NCI-H524 (cell line): ENCODE measurements around the gene PUM2.
"Not testable (repeated sequence)": the region's sequence is repeated elsewhere in the genome, so short reads cannot be mapped to it uniquely, and the experiment has no call there.

ENCODE experiments used
- DNase-seq, 2 experiments: peaks; one replicate each; lab custom pipeline; 2025; lab: John Stamatoyannopoulos, UW

PUM2 gene

GRCh38 chr2:20350753-20351554, at the start of gene PUM2:
Gene PUM2 (minus strand): TSS chr2:20350844. CDS start chr2:20327360, 23,484 bp downstream.
- peak; percentile 96 to 98 for DNase-seq

DNA sequence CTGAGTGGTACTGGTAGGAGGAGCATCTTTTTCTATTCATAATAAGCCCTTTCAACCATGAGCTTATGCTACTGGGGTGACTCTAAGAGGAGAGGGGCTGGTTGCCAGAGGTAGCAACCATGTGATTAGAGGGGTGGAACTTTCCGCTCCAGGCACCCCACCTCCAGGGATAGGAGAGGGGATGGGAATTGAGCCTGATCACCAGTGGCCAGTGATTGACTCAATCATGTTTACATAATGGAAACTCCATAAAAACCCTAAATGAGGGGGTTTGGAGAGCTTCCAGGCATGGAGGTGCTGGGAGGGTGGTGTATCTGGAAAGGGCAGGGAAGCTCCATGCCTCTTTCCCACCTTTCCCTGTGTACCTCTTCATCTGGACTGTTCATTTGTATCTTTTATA, 49.7 kb upstream of the PUM2 start:
- DNase-seq = no peak

GRCh38 chr2:20398956-20399567, 48.4 kb upstream of the PUM2 start:
- no peak for DNase-seq

GRCh38 chr2:20397811-20398447, 47.3 kb upstream of the PUM2 start:
- no peak for DNase-seq

GRCh38 chr2:20396356-20397000, 45.8 kb upstream of the PUM2 start:
- DNase-seq = no peak

GRCh38 chr2:20393986-20394385, 43.3 kb upstream of the PUM2 start:
- DNase-seq = no peak

GRCh38 chr2:20391951-20392699, 41.5 kb upstream of the PUM2 start:
- no peak for DNase-seq

GRCh38 chr2:20390524-20391123, 40.0 kb upstream of the PUM2 start:
- no peak for DNase-seq

DNA sequence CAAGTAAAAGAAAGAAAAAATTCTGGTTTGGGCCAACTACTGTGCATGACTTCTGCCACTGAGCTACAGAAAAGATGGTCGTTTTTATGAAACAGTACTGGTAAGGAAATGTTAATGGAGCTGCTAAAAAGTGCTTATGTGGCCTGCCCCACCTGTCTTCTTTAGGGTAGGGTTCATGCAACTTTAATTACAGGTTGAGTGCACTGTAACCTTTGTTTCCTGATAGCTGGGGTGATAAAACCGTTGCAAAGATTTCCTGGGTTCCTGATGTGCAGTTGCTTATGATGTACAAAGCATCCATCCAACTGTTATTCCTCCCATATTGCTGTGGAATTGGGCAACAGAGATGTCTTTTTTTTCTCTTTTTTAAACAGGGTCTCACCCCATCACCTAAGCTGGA, 34.3 kb upstream of the PUM2 start:
- no peak for DNase-seq

GRCh38 chr2:20382965-20383810, 32.5 kb upstream of the PUM2 start:
- DNase-seq = no peak

- peak; percentile 6 to 48 for DNase-seq
Measured at GRCh38 chr2:20381457-20381856, 30.8 kb upstream of the PUM2 start.

- DNase-seq = peak; percentile 75 to 92
Measured at GRCh38 chr2:20378891-20379519, 28.4 kb upstream of the PUM2 start.

GRCh38 chr2:20378341-20378740, 27.7 kb upstream of the PUM2 start:
- DNase-seq = no peak

DNA sequence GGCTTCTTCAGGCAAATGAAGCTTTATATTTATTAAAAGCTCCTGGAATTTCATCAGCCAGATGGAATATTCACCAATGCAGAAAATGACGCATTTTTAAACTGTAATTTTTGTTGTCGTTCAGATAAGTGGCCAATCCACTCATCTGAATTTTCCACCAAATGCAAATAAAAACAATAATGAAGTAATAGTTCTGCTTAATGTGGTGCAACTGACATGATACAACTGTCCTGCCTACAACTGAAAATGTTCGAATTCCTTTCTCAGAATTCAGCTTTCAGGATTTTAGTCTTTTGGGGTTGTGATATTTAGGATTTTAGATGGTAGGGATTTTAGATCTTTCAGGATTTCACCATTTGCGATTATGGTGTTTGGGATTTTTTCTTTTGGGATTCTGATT, 27.1 kb upstream of the PUM2 start:
- DNase-seq = no peak

- not testable (repeated sequence) for DNase-seq
Measured at GRCh38 chr2:20374982-20375381, 24.3 kb upstream of the PUM2 start.

GRCh38 chr2:20372896-20373640, 22.4 kb upstream of the PUM2 start:
- no peak for DNase-seq

DNA sequence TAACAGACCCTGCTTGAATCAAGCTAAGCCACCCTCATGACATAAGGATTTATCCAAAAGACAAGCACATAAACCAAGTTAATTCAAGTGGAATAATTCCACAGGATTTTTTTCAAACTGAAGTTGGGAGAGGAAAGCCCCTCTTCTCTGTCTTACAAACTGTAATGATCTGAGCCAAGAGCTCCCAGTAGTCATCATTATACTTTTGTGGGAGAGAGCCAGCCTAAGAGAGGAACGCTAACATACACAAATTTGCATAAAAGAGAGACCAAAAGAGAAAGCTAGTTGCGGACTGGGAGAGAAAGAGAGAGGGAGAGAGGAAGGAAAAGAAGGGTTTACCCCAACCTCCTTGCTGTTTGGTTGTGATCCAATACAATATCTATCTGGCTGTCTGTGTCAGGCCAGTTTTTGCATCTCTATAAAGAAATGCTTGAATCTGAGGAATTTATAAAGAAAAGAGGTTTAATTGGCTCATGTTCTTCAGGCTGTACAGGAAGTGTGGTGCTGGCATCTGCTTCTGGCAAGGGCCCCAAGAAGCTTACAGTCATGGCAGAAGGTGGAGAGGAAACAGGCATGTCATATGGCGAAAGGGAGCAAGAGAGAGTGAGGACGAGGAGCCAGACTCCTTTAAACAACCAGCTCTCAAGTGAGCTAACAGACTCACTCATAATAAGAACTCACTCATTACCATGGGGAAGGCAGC, 20.8 kb upstream of the PUM2 start:
- DNase-seq = no peak

- no peak for DNase-seq
Measured at GRCh38 chr2:20370191-20370590, 19.5 kb upstream of the PUM2 start.

- no peak for DNase-seq
Measured at GRCh38 chr2:20369366-20369765, 18.7 kb upstream of the PUM2 start.
